ENCODE results near the gene EID1. TPM values are rescaled to one million over a fixed set of nuclear protein-coding genes. Genes with fewer than 3 reads are reported as not detected.

Gene EID1
- total RNA-seq, 2 donors from 2014 or later = 108 to 119 TPM

- WGBS, 2 experiments (ENCODE audit: insufficient coverage in 1 of 2, insufficient read length in 1 of 2) = 92% methylated on average over 4 of the region's 4 CpGs
Measured at GRCh38 chr15:48898032-48898431, 20.1 kb downstream of the EID1 start.

GRCh38 chr15:48898446-48898845 lies 20.5 kb downstream of the EID1 start:
- H3K9me3 ChIP-seq (ENCODE audit: control insufficient read depth, low read length) = no peaks in the 10 kb centered on the region
- no peaks in the 10 kb centered on the region for H3K36me3 ChIP-seq (ENCODE audit: control insufficient read depth, insufficient read depth, low read length)
- Mint-ChIP-seq H3K36me3 (ENCODE audit: low read depth) (no peaks in the 10 kb centered on the region), H3K9me3 (no peaks in the 10 kb centered on the region), H3K27me3 (ENCODE audit: insufficient read depth) (no peaks in the 10 kb centered on the region), H3K27ac (no peak overlapping the region), H3K4me1 (peaks cover 5% of the 10 kb centered on the region), H3K4me3 (no peak overlapping the region)
- 82 to 100% methylated on average over 1 to 2 of the region's 2 CpGs for WGBS, 2 experiments (ENCODE audit: insufficient coverage in 1 of 2, insufficient read length in 1 of 2)
- H3K4me3 ChIP-seq (ENCODE audit: low read length) = no peak overlapping the region
- DNase-seq = no peak
- peak overlapping the region; percentile 93 for H3K27ac ChIP-seq (ENCODE audit: low read depth, low read length)
- no peaks in the 10 kb centered on the region for H3K4me1 ChIP-seq (ENCODE audit: control insufficient read depth, insufficient read depth, low read length)
- H3K9ac ChIP-seq (ENCODE audit: extremely low read depth, low read length, poor library complexity, severe bottlenecking) = no peak overlapping the region
- no peak for TF ChIP-seq CTCF (conservative IDR thresholded peaks at IDR 0.05)
- H3K27me3 ChIP-seq (ENCODE audit: control insufficient read depth, insufficient read depth, low read length, poor library complexity, severe bottlenecking) = no peaks in the 10 kb centered on the region

More at GRCh38 chr15:48898032-48898431, 20.1 kb downstream of the EID1 start:
- Mint-ChIP-seq H3K9me3 (no peaks in the 10 kb centered on the region), H3K4me3 (no peak overlapping the region), H3K27ac (no peak overlapping the region), H3K27me3 (ENCODE audit: insufficient read depth) (no peaks in the 10 kb centered on the region), H3K4me1 (peaks cover 5% of the 10 kb centered on the region), H3K36me3 (ENCODE audit: low read depth) (no peaks in the 10 kb centered on the region)
- no peak for TF ChIP-seq CTCF (conservative IDR thresholded peaks at IDR 0.05)
- no peaks in the 10 kb centered on the region for H3K36me3 ChIP-seq (ENCODE audit: control insufficient read depth, insufficient read depth, low read length)
- H3K4me3 ChIP-seq (ENCODE audit: low read length) = no peak overlapping the region
- no peaks in the 10 kb centered on the region for H3K27me3 ChIP-seq (ENCODE audit: control insufficient read depth, insufficient read depth, low read length, poor library complexity, severe bottlenecking)
- H3K9me3 ChIP-seq (ENCODE audit: control insufficient read depth, low read length) = no peaks in the 10 kb centered on the region
- H3K27ac ChIP-seq (ENCODE audit: low read depth, low read length) = peak overlapping the region; percentile 93
- no peak overlapping the region for H3K9ac ChIP-seq (ENCODE audit: extremely low read depth, low read length, poor library complexity, severe bottlenecking)
- no peak for DNase-seq
- H3K4me1 ChIP-seq (ENCODE audit: control insufficient read depth, insufficient read depth, low read length) = no peaks in the 10 kb centered on the region

- Mint-ChIP-seq H3K9me3 (no peaks in the 10 kb centered on the region), H3K4me1 (peaks cover 5% of the 10 kb centered on the region), H3K27ac (no peak overlapping the region), H3K4me3 (no peak overlapping the region), H3K27me3 (ENCODE audit: insufficient read depth) (no peaks in the 10 kb centered on the region), H3K36me3 (ENCODE audit: low read depth) (no peaks in the 10 kb centered on the region)
- Histone ChIP-seq H3K9ac (ENCODE audit: extremely low read depth, low read length, poor library complexity, severe bottlenecking) (no peak overlapping the region), H3K4me3 (ENCODE audit: low read length) (no peak overlapping the region), H3K36me3 (ENCODE audit: control insufficient read depth, insufficient read depth, low read length) (no peaks in the 10 kb centered on the region), H3K27ac (ENCODE audit: low read depth, low read length) (no peak overlapping the region), H3K27me3 (ENCODE audit: control insufficient read depth, insufficient read depth, low read length, poor library complexity, severe bottlenecking) (no peaks in the 10 kb centered on the region), H3K4me1 (ENCODE audit: control insufficient read depth, insufficient read depth, low read length) (no peaks in the 10 kb centered on the region), H3K9me3 (ENCODE audit: control insufficient read depth, low read length) (no peaks in the 10 kb centered on the region)
- 86 to 97% methylated on average over 3 to 4 of the region's 4 CpGs for WGBS, 2 experiments (ENCODE audit: insufficient coverage in 1 of 2, insufficient read length in 1 of 2)
- TF ChIP-seq CTCF (conservative IDR thresholded peaks at IDR 0.05) = no peak
- DNase-seq = no peak
Measured at GRCh38 chr15:48899793-48900192, 21.9 kb downstream of the EID1 start.
